ENCODE results near the gene NINL. TPM values are rescaled to one million over a fixed set of nuclear protein-coding genes. Genes with fewer than 3 reads are reported as not detected.

NINL gene
- total and polyA plus RNA-seq, 2 of the 8 experiments (the other 6 are each of a cell fraction or from before 2014, with no cell fraction given): 15.3 to 30.0 TPM

GRCh38 chr20:25511183-25511582 lies 74.1 kb downstream of the NINL start (continued):
- TF ChIP-seq CTBP2 (IDR thresholded peaks at IDR 0.05; ENCODE audit: borderline replicate concordance, insufficient read depth, insufficient read length, low read length): no peak
- no peak for TF ChIP-seq MAFK (IDR thresholded peaks at IDR 0.05; ENCODE audit: low read depth, low read length)
- no peak for TF ChIP-seq EGR1 (IDR thresholded peaks at IDR 0.05; ENCODE audit: borderline replicate concordance, low read depth, low read length)
- TF ChIP-seq EP300 (IDR thresholded peaks at IDR 0.05; ENCODE audit: borderline replicate concordance in 1 of 2, low read depth in 2 of 2, low read length in 2 of 2): no peak
- no peak for TF ChIP-seq MAX (IDR thresholded peaks at IDR 0.05)
- TF ChIP-seq RAD21 (IDR thresholded peaks at IDR 0.05 in 1 of 2, conservative IDR thresholded peaks at IDR 0.05 in 1 of 2; ENCODE audit: low read depth in 2 of 2, low read length in 2 of 2): no peak
